ENCODE results near the gene ATP5IF1. TPM values are rescaled to one million over a fixed set of nuclear protein-coding genes. Genes with fewer than 3 reads are reported as not detected.

Gene ATP5IF1
- polyA plus RNA-seq, 1 donor, result 256 TPM

Other genes with a start within 250 kb of the ATP5IF1 start
- gene EYA3, start 147.5 kb upstream of the ATP5IF1 start, polyA plus RNA-seq (ENCODE audit: insufficient read length), result 64.1 TPM
- gene PTAFR, start 59.4 kb upstream of the ATP5IF1 start, polyA plus RNA-seq (ENCODE audit: insufficient read length), result 1.9 TPM
- gene DNAJC8, start 3.1 kb upstream of the ATP5IF1 start, polyA plus RNA-seq (ENCODE audit: insufficient read length), result 168 TPM
- gene SESN2, start 23.4 kb downstream of the ATP5IF1 start, polyA plus RNA-seq (ENCODE audit: insufficient read length), result 18.1 TPM
- gene MED18, start 92.9 kb downstream of the ATP5IF1 start, polyA plus RNA-seq (ENCODE audit: insufficient read length), result 22.1 TPM
- 105 TPM for gene PHACTR4, start 133.6 kb downstream of the ATP5IF1 start, polyA plus RNA-seq (ENCODE audit: insufficient read length)

All from left kidney (tissue), 1 donor.